ENCODE measurements around the gene MPST.

GRCh38 chr22:37032535-37033460 is 13.3 kb downstream of the MPST start:
- no peak for TF ChIP-seq CTCF (IDR thresholded peaks at IDR 0.05; ENCODE audit: poor library complexity, severe bottlenecking)
- TF ChIP-seq EZH2 (IDR thresholded peaks at IDR 0.05; ENCODE audit: borderline replicate concordance, insufficient read depth, low read length, poor library complexity, severe bottlenecking) = no peak
- no peak for TF ChIP-seq POLR2AphosphoS5 (IDR thresholded peaks at IDR 0.05)
- no peak for TF ChIP-seq REST (IDR thresholded peaks at IDR 0.05; ENCODE audit: borderline replicate concordance)
